Measurements from ENCODE around the gene SDHC. TPM values are rescaled to one million over a fixed set of nuclear protein-coding genes. Genes with fewer than 3 reads are reported as not detected.

The SDHC gene
- total RNA-seq, 1 experiment from 2014 or later, result 192 TPM

- Histone ChIP-seq H4K20me1 (ENCODE audit: insufficient read depth) (no peaks in the 10 kb centered on the region), H3K9ac (ENCODE audit: low read length) (no peak overlapping the region), H3K79me2 (ENCODE audit: insufficient read depth, low read length) (no peaks in the 10 kb centered on the region), H3K9me3 (ENCODE audit: control insufficient read depth in 1 of 2, insufficient read depth in 1 of 2, low read depth in 1 of 2, low read length in 2 of 2) (no peaks in the 10 kb centered on the region), H3K4me3 (replicated peaks in 1 of 2; ENCODE audit: low read depth in 1 of 2, low read length in 2 of 2) (no peak overlapping the region), H3K27ac (ENCODE audit: low read depth, low read length) (no peak overlapping the region), H3K4me1 (ENCODE audit: control insufficient read depth in 1 of 2, insufficient read depth in 2 of 2, low read length in 2 of 2) (no peaks in the 10 kb centered on the region), H3K27me3 (ENCODE audit: insufficient read depth, low read length) (no peaks in the 10 kb centered on the region), H3K4me2 (ENCODE audit: low read length) (no peak overlapping the region), H2AFZ (ENCODE audit: low read depth, low read length, poor library complexity, severe bottlenecking) (no peak overlapping the region), H3K9me2 (ENCODE audit: insufficient read depth) (no peaks in the 10 kb centered on the region), H3K36me3 (ENCODE audit: control insufficient read depth in 1 of 2, insufficient read depth in 2 of 2, low read length in 2 of 2) (peaks cover 9 to 11% of the 10 kb centered on the region in 2 experiments; a peak in 3 of 4 replicates)
- RAD21 ChIA-PET (ENCODE audit: low non-redundant PET in 1 of 2, low total read pairs in 2 of 2, uncharacterized antibody in 2 of 2, unreplicated experiment in 2 of 2), result no interaction called here
- TF ChIP-seq POLR2AphosphoS5 (IDR thresholded peaks at IDR 0.05; ENCODE audit: low read depth, low read length) (no peak), CBX3 (IDR thresholded peaks at IDR 0.05; ENCODE audit: low read depth) (no peak), CEBPB (IDR thresholded peaks at IDR 0.05; ENCODE audit: low read depth) (no peak), JUND (IDR thresholded peaks at IDR 0.05) (no peak), FOSL1 (IDR thresholded peaks at IDR 0.05; ENCODE audit: low read depth) (no peak), RAD21 (IDR thresholded peaks at IDR 0.05; ENCODE audit: low read depth) (no peak), EZH2 (IDR thresholded peaks at IDR 0.05) (no peak), POLR2A (IDR thresholded peaks at IDR 0.05; ENCODE audit: borderline replicate concordance, extremely low read depth, insufficient read depth, insufficient read length) (no peak), YY1 (IDR thresholded peaks at IDR 0.05; ENCODE audit: extremely low read depth, insufficient replicate concordance, low read depth, low read length) (no peak), REST (IDR thresholded peaks at IDR 0.05; ENCODE audit: low read depth) (no peak), ELF1 (IDR thresholded peaks at IDR 0.05; ENCODE audit: borderline replicate concordance, low read depth) (no peak), SP1 (IDR thresholded peaks at IDR 0.05; ENCODE audit: low read depth) (no peak)
- CTCF ChIA-PET, result no interaction called here
- BruUV-seq (replicated peaks), result TSS peak; percentile 20
- ATAC-seq (no peak), DNase-seq (ENCODE audit: low read depth, low spot score) (no peak)
- POLR2A ChIA-PET, result no interaction called here
- intact Hi-C loops (cut with micrococcal nuclease), result no loop called here
These were observed 28.0 kb downstream of the SDHC start for GRCh38 chr1:161342177-161342576.

All from HCT116 (cell line).